AG10803 (cell line): ENCODE measurements around the gene NMNAT1.
"Not testable (repeated sequence)": the region's sequence is repeated elsewhere in the genome, so short reads cannot be mapped to it uniquely, and the experiment has no call there.

Source experiments
- DNase-seq: peaks from one replicate; pipeline ENCODE4 v3.0.0; 2010; ENCODE audit warnings: low read depth
- H3K4me3 ChIP-seq: 2 replicates; pipeline ENCODE4 v1.5.1; 2011; ENCODE audit warnings: mild to moderate bottlenecking, low read length, control low read depth
- TF ChIP-seq, protein P1 (sequence below): conservative IDR thresholded peaks from 2 replicates; pipeline ENCODE4 v1.5.1; 2011; ENCODE audit warnings: mild to moderate bottlenecking, low read length, control low read depth, inconsistent platforms

NMNAT1 gene

DNA sequence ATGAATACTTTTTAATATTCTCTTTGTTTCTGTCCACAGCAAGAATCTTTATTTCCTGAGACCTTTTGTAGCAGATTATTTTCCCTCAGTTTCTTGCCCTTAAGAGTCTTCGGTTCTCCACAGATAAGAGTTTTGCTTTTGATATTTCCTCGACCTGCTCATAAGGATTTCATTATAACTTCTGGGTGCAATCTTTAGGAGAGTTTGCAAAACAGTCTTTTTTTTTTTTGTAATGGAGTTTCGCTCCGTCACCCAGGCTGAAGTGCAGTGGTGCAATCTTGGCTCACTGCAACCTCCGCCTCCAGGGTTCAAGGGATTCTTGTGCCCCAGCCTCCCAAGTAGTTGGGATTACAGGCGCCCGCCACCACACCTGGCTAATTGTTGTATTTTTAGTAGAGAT, 79.4 kb downstream of the NMNAT1 start:
- DNase-seq = no peak
- TF ChIP-seq, protein P1, sequence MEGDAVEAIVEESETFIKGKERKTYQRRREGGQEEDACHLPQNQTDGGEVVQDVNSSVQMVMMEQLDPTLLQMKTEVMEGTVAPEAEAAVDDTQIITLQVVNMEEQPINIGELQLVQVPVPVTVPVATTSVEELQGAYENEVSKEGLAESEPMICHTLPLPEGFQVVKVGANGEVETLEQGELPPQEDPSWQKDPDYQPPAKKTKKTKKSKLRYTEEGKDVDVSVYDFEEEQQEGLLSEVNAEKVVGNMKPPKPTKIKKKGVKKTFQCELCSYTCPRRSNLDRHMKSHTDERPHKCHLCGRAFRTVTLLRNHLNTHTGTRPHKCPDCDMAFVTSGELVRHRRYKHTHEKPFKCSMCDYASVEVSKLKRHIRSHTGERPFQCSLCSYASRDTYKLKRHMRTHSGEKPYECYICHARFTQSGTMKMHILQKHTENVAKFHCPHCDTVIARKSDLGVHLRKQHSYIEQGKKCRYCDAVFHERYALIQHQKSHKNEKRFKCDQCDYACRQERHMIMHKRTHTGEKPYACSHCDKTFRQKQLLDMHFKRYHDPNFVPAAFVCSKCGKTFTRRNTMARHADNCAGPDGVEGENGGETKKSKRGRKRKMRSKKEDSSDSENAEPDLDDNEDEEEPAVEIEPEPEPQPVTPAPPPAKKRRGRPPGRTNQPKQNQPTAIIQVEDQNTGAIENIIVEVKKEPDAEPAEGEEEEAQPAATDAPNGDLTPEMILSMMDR = no peak
- no peak overlapping the region for H3K4me3 ChIP-seq

DNA sequence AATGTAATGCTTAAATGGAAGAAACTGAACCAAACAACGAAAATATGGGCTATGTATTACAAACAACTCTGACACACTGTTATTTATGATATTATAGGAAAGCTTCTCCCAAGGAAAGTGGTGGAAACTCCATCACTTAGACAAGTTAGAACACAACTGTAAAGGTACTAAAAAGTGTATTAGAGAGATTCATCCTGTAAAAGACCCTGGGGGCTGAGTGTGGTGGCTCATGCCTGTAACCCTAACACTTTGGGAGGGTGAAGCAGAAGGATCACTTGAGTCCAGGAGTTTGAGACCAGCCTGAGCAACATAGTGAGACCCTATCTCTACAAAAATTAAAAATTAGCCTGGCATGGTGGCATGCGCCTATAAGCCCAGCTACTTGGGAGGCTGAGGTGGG, 82.1 kb downstream of the NMNAT1 start:
- DNase-seq = no peak
- H3K4me3 ChIP-seq = no peak overlapping the region
- TF ChIP-seq, protein P1 = no peak

DNA sequence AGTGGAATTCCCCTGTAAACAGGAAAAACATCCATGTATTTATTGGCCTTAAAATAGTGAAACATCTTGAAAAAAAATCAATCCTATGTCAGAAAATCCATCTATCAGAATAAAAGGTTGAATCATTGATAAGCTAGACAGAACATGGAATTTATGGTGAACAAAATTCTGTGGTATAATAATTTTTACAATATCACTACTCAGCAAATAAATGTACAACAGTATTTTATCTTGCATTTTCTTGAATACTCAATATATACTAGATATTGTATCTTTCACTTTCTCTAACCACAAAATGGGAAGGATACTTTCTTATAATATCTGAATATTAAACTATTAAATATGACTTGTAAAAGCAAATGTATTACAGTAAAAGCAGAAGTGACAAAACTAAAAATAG, 83.8 kb downstream of the NMNAT1 start:
- no peak for DNase-seq
- TF ChIP-seq, protein P1 = no peak
- no peak overlapping the region for H3K4me3 ChIP-seq

DNA sequence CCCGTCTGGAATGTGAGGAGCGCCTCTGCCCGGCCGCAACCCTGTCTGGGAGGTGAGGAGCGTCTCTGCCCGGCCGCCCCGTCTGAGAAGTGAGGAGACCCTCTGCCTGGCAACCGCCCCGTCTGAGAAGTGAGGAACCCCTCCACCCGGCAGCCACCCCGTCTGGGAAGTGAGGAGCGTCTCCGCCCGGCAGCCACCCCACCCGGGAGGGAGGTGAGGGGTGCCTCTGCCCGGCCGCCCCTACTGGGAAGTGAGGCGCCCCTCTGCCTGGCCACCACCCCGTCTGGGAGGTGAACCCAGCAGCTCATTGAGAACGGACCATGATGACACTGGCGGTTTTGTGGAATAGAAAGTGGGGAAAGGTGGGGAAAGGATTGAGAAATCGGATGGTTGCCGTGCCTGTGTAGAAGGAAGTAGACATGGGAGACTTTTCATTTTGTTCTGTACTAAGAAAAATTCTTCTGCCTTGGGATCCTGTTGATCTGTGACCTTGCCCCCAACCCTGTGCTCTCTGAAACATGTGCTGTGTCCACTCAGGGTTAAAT, 85.8 kb downstream of the NMNAT1 start:
- DNase-seq, H3K4me3 ChIP-seq: not testable (repeated sequence)

DNA sequence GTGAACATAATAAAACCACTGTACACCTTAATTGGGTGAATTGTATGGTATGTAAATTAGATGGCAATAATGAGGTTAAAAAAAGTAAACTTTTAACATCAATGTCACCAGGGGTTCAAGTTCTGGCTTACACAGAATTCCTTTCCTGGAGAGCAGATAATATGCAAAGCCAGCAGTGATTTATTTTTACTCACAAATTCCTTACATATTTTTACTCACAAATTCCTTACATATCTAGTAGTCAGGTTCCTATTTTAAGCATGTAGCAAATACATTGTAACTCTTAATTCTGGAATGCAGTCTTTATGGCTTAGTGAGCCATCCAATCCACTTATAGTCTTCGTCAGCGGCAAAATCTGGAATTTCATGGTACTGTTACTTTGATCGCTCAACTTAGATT, 88.2 kb downstream of the NMNAT1 start:
- TF ChIP-seq, protein P1 = no peak

DNA sequence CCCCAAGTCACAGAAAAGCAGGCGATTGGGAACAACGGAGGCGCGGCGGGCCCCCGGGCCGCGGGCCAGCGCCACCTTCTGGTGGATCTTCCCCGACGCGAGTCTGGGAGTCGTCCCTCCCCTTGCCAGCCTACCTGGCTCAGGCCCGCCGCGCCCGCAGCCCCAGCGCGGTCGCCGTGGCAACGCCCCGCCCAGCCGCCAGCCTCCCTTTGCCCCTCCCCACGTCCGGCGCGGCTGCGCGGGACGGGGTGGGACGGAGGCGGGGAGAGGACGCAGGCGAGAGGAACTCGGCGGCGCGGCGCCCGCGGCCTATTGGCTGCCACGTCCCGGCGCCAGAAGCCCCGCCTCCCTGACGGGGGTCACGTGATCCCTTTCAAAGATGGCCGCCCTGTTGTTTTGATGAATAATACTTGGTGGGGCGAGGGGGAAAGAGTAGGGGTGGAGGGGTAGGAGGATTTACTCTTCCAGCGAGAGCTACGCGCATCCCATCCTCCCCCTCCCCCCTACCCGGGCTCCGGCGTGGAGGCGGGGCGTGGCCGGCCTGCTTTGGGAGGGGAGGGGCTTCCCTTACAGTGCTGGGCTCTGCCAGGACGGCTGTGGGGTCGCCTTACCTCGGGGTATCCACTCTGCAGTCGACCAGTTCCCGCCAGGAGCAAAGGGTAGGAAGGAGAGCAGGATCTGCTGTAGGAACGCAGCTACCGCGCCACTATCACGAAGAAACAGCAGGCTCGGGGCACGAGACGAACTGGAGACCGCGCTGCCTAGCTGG, 89.5 kb downstream of the NMNAT1 start, which contains the start of gene UBE4B:
UBE4B (plus strand) TSS at position 369 of the 769 bp plus-strand sequence. CDS start 713 bp downstream, outside the sequence.
- TF ChIP-seq, protein P1 = peak; percentile 58
- DNase-seq = peak; percentile 97
- peak within 1 kb of the TSS; percentile 100 for H3K4me3 ChIP-seq

More for the DNA sequence above, 88.2 kb downstream of the NMNAT1 start:
- no peak overlapping the region for H3K4me3 ChIP-seq
- DNase-seq = peak; percentile 80

DNA sequence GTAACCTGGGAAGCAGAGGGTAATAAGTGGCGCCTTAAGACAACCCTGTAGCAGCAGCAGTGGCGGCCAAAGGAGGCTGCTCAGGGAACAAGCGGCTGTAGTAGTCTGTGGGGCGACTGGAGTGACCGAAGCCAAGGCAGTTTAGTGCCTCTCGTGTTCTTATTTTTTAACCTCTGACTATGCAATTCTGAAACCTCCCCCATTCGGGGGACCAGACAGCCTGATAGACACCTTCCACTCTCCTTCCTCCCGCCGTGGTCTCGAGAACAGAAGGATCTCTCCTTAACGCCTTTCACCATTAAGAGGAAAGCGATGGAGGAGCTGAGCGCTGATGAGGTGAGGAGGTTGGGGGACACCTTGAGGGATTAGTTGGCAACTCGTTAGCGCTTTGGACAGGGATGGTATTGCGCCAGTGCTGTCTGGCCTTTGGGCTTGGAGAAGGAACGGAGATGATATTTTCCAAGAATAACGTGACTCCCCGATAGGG, 90.1 kb downstream of the NMNAT1 start:
- DNase-seq = peak; percentile 24
- TF ChIP-seq, protein P1 = 0 out of 2 replicates have a peak, but pooled peaks have one; percentile 6
- H3K4me3 ChIP-seq = peak overlapping the region; percentile 100
